GM04504 (cell line): Measurements from ENCODE around the gene WDR47.
"Not testable (repeated sequence)": the region's sequence is repeated elsewhere in the genome, so short reads cannot be mapped to it uniquely, and the experiment has no call there.

Experiments
- DNase-seq: peaks from one replicate; pipeline ENCODE4 v3.0.0-alpha.2; 2012; ENCODE audit warnings: low read depth

The WDR47 gene

GRCh38 chr1:109052145-109052544 is 10.2 kb upstream of the WDR47 start:
- not testable (repeated sequence) for DNase-seq

GRCh38 chr1:109050228-109050995 is 8.5 kb upstream of the WDR47 start:
- DNase-seq = no peak

GRCh38 chr1:109048335-109048734 is 6.4 kb upstream of the WDR47 start:
- no peak for DNase-seq

- DNase-seq = no peak
Measured at GRCh38 chr1:109047339-109047738, 5.4 kb upstream of the WDR47 start.

- DNase-seq = no peak
Measured at GRCh38 chr1:109046671-109047070, 4.8 kb upstream of the WDR47 start.

GRCh38 chr1:109045595-109045994 is 3.7 kb upstream of the WDR47 start:
- no peak for DNase-seq

GRCh38 chr1:109040989-109041620 is 797 bp downstream of the WDR47 start:
- no peak for DNase-seq

GRCh38 chr1:109040627-109040988 is 1.3 kb downstream of the WDR47 start:
- no peak for DNase-seq

GRCh38 chr1:109034382-109034781 is 7.5 kb downstream of the WDR47 start:
- DNase-seq = no peak

- not testable (repeated sequence) for DNase-seq
Measured at GRCh38 chr1:109029493-109029892, 12.4 kb downstream of the WDR47 start.

- no peak for DNase-seq
Measured at GRCh38 chr1:109027841-109028240, 14.1 kb downstream of the WDR47 start.

- no peak for DNase-seq
Measured at GRCh38 chr1:109025694-109026093, 16.2 kb downstream of the WDR47 start.

GRCh38 chr1:109024646-109025045 is 17.3 kb downstream of the WDR47 start:
- DNase-seq = no peak

GRCh38 chr1:109020693-109021257 is 21.1 kb downstream of the WDR47 start:
- no peak for DNase-seq

- DNase-seq = not testable (repeated sequence)
Measured at GRCh38 chr1:109017719-109018118, 24.2 kb downstream of the WDR47 start.

GRCh38 chr1:109017134-109017533 is 24.8 kb downstream of the WDR47 start:
- no peak for DNase-seq

- no peak for DNase-seq
Measured at GRCh38 chr1:109011335-109011734, 30.6 kb downstream of the WDR47 start.

- not testable (repeated sequence) for DNase-seq
Measured at GRCh38 chr1:108996622-108997021, 45.3 kb downstream of the WDR47 start.

GRCh38 chr1:108983114-108983513 is 58.8 kb downstream of the WDR47 start:
- no peak for DNase-seq

GRCh38 chr1:108976658-108977057 is 65.2 kb downstream of the WDR47 start:
- no peak for DNase-seq

- DNase-seq = no peak
Measured at GRCh38 chr1:108972951-108973350, 69.0 kb downstream of the WDR47 start.

- DNase-seq = no peak
Measured at GRCh38 chr1:108969346-108969745, 72.6 kb downstream of the WDR47 start.

GRCh38 chr1:108963052-108963686 is 78.7 kb downstream of the WDR47 start, which contains the start of gene CLCC1:
Gene CLCC1 (minus strand): TSS chr1:108963484. CDS start chr1:108950437, 13,047 bp downstream.
- peak; percentile 74 for DNase-seq
